ENCODE measurements around the gene MACROD2.

The MACROD2 gene

GRCh38 chr20:16069389-16070010 is 2074.2 kb downstream of the MACROD2 start:
- DNase-seq, result no peak

- no peak for DNase-seq
Measured at GRCh38 chr20:16072220-16072619, 2076.9 kb downstream of the MACROD2 start.

GRCh38 chr20:16078172-16078898 is 2083.0 kb downstream of the MACROD2 start:
- DNase-seq, result no peak

- DNase-seq, result no peak
Measured at GRCh38 chr20:16081421-16081820, 2086.1 kb downstream of the MACROD2 start.

GRCh38 chr20:16082051-16082550 is 2086.8 kb downstream of the MACROD2 start:
- DNase-seq, result no peak

- no peak for DNase-seq
Measured at GRCh38 chr20:16083639-16084280, 2088.4 kb downstream of the MACROD2 start.

GRCh38 chr20:16095226-16095625 is 2099.9 kb downstream of the MACROD2 start:
- peak; percentile 68 to 89 for DNase-seq

GRCh38 chr20:16096756-16097326 is 2101.5 kb downstream of the MACROD2 start:
- no peak for DNase-seq

GRCh38 chr20:16097788-16098187 is 2102.5 kb downstream of the MACROD2 start:
- DNase-seq, result no peak

GRCh38 chr20:16098890-16099639 is 2103.7 kb downstream of the MACROD2 start:
- DNase-seq, result no peak

- DNase-seq, result no peak
Measured at GRCh38 chr20:16100111-16100510, 2104.8 kb downstream of the MACROD2 start.

GRCh38 chr20:16100767-16101166 is 2105.5 kb downstream of the MACROD2 start:
- no peak for DNase-seq
